ENCODE measurements around the gene SYK.

GRCh38 chr9:90884178-90884577, 82.6 kb downstream of the SYK start:
- no peak for TF ChIP-seq CTCF (conservative IDR thresholded peaks at IDR 0.05 in 1 of 2, IDR thresholded peaks at IDR 0.05 in 1 of 2; ENCODE audit: low read depth in 1 of 2, low read length in 2 of 2)
- TF ChIP-seq EZH2 (IDR thresholded peaks at IDR 0.05; ENCODE audit: low read length, missing control alignments): no peak
